ENCODE data around the gene CLSTN2. TPM values are rescaled to one million over a fixed set of nuclear protein-coding genes. Genes with fewer than 3 reads are reported as not detected.
A peak's percentile ranks its signal among the peaks of the same experiment; 100 is the strongest.

Gene CLSTN2
- total and polyA plus RNA-seq, 2 of the 8 experiments (the other 6 are each of a cell fraction or from before 2014, with no cell fraction given), result 0.39 to 0.52 TPM

DNA sequence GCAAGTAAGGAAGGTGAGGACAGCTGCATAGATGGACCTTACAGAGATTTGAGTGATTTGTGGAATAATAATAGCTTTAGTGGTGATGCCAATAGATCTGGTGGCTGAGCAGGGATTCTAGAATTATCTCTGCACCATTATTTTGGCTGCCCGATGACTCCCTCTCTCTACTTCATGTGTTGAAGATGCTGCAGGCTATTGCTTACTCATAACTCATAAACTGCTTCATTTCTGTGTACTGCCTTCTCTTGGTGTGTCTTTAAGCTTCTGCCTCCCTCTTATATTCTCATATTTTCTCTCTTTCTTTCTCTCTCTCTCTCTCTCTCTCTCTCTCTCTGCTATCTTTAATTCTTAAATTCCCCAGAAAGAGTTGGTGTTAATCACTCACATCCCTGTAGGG lies 486.9 kb downstream of the CLSTN2 start:
- no peak overlapping the region for H2BK15ac ChIP-seq (ENCODE audit: low read length)
- H4K8ac ChIP-seq (ENCODE audit: extremely low read depth, insufficient read depth, low read length), result no peak overlapping the region
- H3K4me2 ChIP-seq (ENCODE audit: insufficient read depth in 1 of 2, low read depth in 2 of 2, low read length in 2 of 2), result no peak overlapping the region
- no peak for TF ChIP-seq EGR1 (IDR thresholded peaks at IDR 0.05; ENCODE audit: borderline replicate concordance, low read depth, low read length)
- TF ChIP-seq TCF12 (IDR thresholded peaks at IDR 0.05; ENCODE audit: low read depth, low read length), result no peak
- TF ChIP-seq CREB1 (IDR thresholded peaks at IDR 0.05), result no peak
- TF ChIP-seq CEBPB (IDR thresholded peaks at IDR 0.05; ENCODE audit: low read depth, low read length), result no peak
- no peak for TF ChIP-seq SP2 (IDR thresholded peaks at IDR 0.05; ENCODE audit: low read length)
- TF ChIP-seq EZH2 (IDR thresholded peaks at IDR 0.05; ENCODE audit: low read depth, low read length, severe bottlenecking), result no peak
- no peaks in the 10 kb centered on the region; the same call in 1 of the 2 replicates for H3K23me2 ChIP-seq (ENCODE audit: low read depth, low read length)
- no peaks in the 10 kb centered on the region for H3K36me3 ChIP-seq (ENCODE audit: control insufficient read depth in 2 of 4, insufficient read depth in 4 of 4, low read length in 3 of 4)
- H3K4ac ChIP-seq (replicated peaks; ENCODE audit: insufficient read length, low read depth, low read length), result no peak overlapping the region
- H3K4me1 ChIP-seq (replicated peaks in 1 of 4; ENCODE audit: control insufficient read depth in 3 of 4, insufficient read depth in 4 of 4, low read length in 3 of 4), result peaks cover 0 to 3% (median 0%) of the 10 kb centered on the region in 4 experiments; a peak in 2 of 7 replicates
- FAIRE-seq, result no peak
- H3K56ac ChIP-seq (replicated peaks; ENCODE audit: insufficient read length, low read depth, low read length), result no peak overlapping the region
- no peak overlapping the region for H3K27ac ChIP-seq (ENCODE audit: low read depth, low read length)
- H3K14ac ChIP-seq (ENCODE audit: insufficient read length), result no peak overlapping the region
- POLR2A ChIA-PET (ENCODE audit: partially characterized antibody), result no interaction called here
- no peak overlapping the region for H3K23ac ChIP-seq (ENCODE audit: insufficient read length)
- H3K79me1 ChIP-seq (ENCODE audit: low read depth, low read length), result no peaks in the 10 kb centered on the region
- 87% methylated on average over 1 of the region's 1 CpG; no CpG with 5 or more reads in 1 of the 2 experiments for WGBS, 2 experiments (ENCODE audit: extremely low coverage in 1 of 2, insufficient coverage in 1 of 2, insufficient read length in 1 of 2, insufficient replicate concordance in 2 of 2, low coverage in 1 of 2, low lambda C conversion rate in 2 of 2, missing lambda C conversion rate in 1 of 2)
- H4K91ac ChIP-seq (replicated peaks; ENCODE audit: insufficient read length, low read length), result no peak overlapping the region
- DNase-seq (ENCODE audit: low read depth in 1 of 2, low spot score in 2 of 2), result no peak
- no peak overlapping the region for H3K9ac ChIP-seq (replicated peaks in 1 of 4; ENCODE audit: extremely low read depth in 1 of 4, low read depth in 3 of 4, low read length in 3 of 4)
- peak overlapping the region; percentile 41; the same call in 1 of the 2 replicates for H2BK20ac ChIP-seq (ENCODE audit: low read length)
- peak overlapping the region; percentile 98 for H2BK12ac ChIP-seq (ENCODE audit: low read depth, low read length)
- H3K27me3 ChIP-seq (replicated peaks in 1 of 4; ENCODE audit: control insufficient read depth in 3 of 4, extremely low read depth in 1 of 4, insufficient read depth in 3 of 4, low read length in 3 of 4), result no peaks in the 10 kb centered on the region
- CTCF ChIA-PET (ENCODE audit: partially characterized antibody), result interaction anchor here (0.9 to 2.0 kb wide), 3 partner anchors 10 to 78 kb away, joined by 4 to 7 read pairs (median 4); no protein-coding TSS in a partner anchor
- no peaks in the 10 kb centered on the region for H3K9me3 ChIP-seq (ENCODE audit: insufficient read depth in 2 of 2, low read depth in 1 of 2, low read length in 1 of 2)
- H4K20me1 ChIP-seq (replicated peaks in 1 of 2; ENCODE audit: control insufficient read depth in 1 of 2, insufficient read depth in 2 of 2, low read length in 2 of 2), result no peaks in the 10 kb centered on the region
- no peak overlapping the region for H3K4me3 ChIP-seq (ENCODE audit: extremely low read depth in 1 of 4, insufficient read depth in 2 of 4, low read depth in 3 of 4, low read length in 4 of 4)
- H2AK5ac ChIP-seq (ENCODE audit: low read depth, low read length), result no peak overlapping the region
- H2AFZ ChIP-seq (ENCODE audit: low read length), result no peak overlapping the region
- no peak overlapping the region for H4K5ac ChIP-seq (ENCODE audit: insufficient read length, low read depth, low read length)
- no peaks in the 10 kb centered on the region for H3K79me2 ChIP-seq (ENCODE audit: control insufficient read depth in 1 of 2, insufficient read depth in 2 of 2, low read length in 2 of 2)
- H2BK120ac ChIP-seq (replicated peaks; ENCODE audit: low read depth, low read length), result no peak overlapping the region
- peak overlapping the region; percentile 99; the same call in 1 of the 2 replicates for H2BK5ac ChIP-seq (ENCODE audit: low read depth, low read length)
- no peak overlapping the region for H3K18ac ChIP-seq (ENCODE audit: extremely low read depth, low read length)

Data from H1 (cell line).